ENCODE results near the gene PANX2.

PANX2 gene

GRCh38 chr22:50184004-50184901 is 13.7 kb downstream of the PANX2 start:
- DNase-seq: no peak

GRCh38 chr22:50184902-50185374 is 14.4 kb downstream of the PANX2 start:
- DNase-seq: no peak

DNA sequence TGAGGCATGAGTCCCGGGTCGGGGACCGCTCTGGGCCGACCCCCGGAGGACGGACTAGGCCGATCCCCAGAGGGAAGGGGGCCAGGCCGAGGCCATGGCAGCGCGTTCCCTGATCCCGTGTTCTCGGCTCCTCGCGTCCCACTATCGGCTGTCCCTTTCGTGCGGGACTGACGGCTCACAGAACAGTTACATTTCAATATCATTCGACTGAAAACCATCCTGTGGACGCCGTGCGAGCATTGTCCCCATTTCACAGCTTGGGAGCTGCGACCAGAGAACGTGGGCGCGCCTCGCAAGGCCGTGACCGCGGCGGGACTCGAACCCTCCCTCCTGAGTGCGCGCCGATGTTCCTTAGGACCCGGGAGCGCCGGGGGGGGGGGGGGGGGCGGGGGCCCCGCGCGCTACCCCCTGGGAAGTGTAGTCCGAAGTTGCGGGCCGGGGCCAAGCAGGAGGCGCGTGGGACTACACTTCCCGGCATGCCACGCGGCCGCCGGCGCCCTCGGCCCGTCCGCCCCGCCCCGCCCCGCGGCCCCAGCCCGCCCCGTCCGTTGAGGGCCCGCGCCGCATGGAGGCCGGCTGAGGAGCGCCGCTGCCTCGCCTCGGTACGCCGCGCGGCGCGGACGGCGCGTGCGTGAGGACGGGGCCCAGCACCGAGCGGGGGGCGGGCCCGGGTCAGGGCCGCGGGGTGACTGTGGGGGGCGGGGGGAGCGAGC is 15.0 kb downstream of the PANX2 start, which contains the start of gene TRABD:
Gene TRABD (plus strand): TSS at position 539 of the 713 bp plus-strand sequence. CDS start 7,148 bp downstream, outside the sequence.
- DNase-seq: peak; percentile 93

DNA sequence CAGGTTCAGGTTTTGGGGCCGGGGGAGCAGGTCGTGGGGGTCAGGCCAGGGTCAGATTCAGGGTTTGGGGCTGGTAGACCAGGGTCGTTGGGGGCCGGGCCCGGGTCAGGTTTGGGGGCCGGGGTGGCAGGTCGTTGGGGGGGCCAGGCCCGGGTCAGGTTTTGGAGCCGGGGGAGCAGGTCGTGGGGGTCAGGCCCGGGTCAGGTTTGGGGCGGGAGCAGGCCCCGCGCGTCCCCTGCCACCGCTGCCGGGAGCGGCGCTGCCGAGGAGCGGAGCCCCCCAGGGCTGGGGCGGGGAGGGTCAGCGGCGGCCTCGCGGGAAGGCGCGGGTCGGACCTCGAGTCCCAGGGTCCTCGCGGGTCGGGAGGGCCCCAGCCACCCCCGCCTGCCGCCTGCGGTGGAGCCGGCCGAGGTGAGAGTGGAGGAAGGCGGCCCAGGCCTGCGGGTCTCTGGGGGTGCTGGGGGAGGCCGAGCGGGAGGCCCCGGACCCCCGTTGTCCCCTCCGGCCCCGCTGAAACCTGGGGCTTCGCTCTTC is 15.7 kb downstream of the PANX2 start:
- DNase-seq: no peak

DNA sequence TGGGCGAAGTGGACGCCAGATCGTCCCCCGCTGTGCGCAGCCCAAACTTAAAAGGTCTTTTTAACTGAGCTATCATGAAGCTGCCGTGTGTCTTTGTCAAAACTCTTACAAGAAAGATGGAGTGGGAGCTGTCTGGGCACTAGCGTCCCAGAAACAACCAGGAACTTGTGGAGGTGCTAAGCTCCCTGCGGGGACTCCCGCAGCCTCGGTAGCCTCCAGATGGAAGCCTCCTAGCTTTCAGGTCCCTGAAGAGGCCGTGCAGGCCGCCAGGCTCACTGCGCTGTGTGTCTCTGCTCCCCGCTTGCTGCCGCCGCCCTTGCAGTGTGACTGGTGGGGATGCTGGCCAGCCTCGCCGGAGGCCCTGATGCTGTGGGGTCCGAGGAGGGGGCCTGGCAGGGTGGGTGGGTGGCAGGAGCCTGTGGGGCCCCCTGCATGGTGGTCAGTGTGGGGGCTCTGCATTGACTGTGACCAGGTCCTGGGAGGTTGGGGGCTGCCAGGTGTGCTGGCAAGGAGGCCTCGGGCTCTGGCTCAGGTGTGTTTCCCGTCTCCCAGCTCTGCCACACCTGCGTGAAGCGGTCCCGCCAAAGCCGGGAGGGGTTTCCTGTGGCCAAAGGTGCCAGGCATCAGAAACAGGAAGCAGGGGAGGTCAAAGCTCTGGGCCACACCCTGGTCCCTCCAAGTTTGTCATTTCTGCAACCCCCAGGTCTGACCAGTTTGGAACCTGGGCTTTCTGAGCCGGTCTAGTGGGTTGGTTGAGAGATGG is 16.4 kb downstream of the PANX2 start:
- DNase-seq: peak; percentile 43

GRCh38 chr22:50188356-50188755 is 17.8 kb downstream of the PANX2 start:
- DNase-seq: no peak

- no peak for DNase-seq
These were observed 18.8 kb downstream of the PANX2 start for GRCh38 chr22:50189184-50189848.

DNA sequence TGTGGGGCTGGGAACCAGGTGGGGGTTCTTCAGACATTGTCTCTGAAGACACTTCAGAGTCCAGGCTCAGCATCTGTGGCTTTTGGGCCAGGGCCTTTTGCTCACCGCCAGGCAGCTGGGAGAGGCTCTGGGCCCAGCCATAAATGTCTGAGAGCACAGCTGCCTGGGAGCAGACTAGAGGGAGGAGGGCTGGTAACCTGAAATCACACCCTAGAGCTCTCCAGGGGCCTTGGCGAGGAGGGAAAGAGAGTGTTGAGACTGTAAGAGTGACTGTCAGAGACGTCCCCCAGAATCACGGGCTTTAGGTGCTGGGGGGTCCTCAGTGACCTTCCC is 19.3 kb downstream of the PANX2 start:
- no peak for DNase-seq

GRCh38 chr22:50190182-50190940 is 19.8 kb downstream of the PANX2 start:
- peak; percentile 87 for DNase-seq

DNA sequence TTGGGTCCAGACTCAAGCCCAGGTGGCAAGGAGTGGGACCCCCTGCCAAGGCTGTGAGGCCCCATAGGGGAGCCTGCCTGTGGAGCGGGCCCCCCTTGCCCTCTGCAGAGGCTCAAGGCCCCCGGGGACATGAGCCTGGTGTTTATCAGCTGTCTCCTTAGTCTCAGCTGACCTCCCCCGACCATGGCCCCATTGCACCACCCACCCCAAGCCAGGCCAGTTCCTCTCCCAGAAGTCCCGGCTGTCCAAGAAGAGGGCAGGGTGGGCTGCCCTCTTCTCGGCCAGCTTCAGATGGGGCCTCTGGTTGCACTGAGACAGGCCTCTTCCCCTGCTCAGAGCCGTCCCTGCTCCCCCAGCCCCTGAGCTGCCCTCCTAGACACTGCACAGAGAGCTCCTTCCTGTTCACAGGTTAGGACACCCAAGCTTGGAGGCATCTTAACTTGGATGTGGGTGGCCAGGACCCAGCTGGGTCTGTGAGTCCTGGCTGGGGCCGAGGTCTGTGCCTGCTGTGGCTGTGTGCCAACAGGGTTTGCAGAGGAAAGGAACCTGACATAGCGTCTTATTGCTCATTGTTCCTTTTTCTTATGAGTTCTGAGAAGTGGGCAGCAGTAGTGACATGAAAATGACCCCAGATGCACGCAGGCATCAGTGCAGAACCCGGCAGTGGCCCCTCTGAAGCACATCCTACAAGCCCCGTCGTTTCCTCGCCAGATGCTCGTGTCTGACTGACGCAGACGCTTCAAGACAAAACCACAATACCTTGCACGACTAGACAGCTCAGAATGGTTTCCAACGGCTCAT is 20.6 kb downstream of the PANX2 start:
- DNase-seq: peak; percentile 79

- no peak for DNase-seq
These were observed 22.1 kb downstream of the PANX2 start for GRCh38 chr22:50192436-50193204.

DNA sequence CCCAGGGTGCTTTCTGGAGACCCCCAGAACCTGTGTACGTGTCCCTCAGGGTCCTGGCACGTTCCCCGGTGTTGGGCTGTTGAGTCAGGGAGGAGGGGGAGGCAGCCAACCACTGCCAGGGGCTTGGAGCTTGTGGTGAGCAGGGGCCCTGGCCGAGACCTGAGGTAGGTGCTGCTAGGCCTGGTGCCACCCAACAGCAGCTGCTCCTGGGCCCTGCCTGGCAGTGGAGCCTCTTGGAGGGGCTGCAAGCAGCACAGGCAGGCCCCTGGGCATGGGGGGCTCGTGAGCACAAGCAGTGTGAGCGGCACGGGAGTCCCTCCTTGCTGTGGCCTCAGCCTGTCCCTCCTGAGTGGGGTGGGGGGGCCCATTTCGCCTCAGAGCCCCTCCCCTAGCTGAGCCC is 23.1 kb downstream of the PANX2 start:
- DNase-seq: no peak

- DNase-seq: no peak
These were observed 23.7 kb downstream of the PANX2 start for GRCh38 chr22:50194037-50194805.

- DNase-seq: no peak
These were observed 25.7 kb downstream of the PANX2 start for GRCh38 chr22:50196256-50196655.

- DNase-seq: no peak
These were observed 26.7 kb downstream of the PANX2 start for GRCh38 chr22:50197000-50197800.

GRCh38 chr22:50197856-50198623 is 27.5 kb downstream of the PANX2 start:
- no peak for DNase-seq

DNA sequence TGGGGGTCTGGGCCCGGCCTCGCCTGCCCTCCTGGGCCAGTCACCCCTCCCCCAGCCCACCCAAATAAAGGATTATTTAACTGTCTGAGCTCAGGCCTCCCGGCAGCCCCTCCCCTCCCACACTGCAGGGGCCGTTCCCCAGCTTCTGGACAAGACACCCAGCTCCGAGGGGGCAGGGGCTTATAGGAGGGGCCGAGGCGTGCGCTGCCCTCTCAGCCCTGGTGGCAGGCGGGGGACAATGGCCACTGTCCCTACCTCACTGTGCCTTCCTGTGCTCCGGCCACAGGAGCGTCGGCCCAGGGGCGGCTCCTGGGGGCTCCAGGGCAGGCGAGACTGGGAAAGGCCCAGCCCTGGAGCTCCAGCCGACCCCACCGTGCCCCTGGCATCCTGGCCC is 28.1 kb downstream of the PANX2 start:
- no peak for DNase-seq
